Measurements from ENCODE around the gene MYO18B. TPM values are rescaled to one million over a fixed set of nuclear protein-coding genes. Genes with fewer than 3 reads are reported as not detected.
A peak's percentile ranks its signal among the peaks of the same experiment; 100 is the strongest.

MYO18B gene
- total RNA-seq, 1 donor from 2014 or later, result not detected

GRCh38 chr22:25824828-25825423 is 82.9 kb downstream of the MYO18B start:
- TF ChIP-seq, protein P1, sequence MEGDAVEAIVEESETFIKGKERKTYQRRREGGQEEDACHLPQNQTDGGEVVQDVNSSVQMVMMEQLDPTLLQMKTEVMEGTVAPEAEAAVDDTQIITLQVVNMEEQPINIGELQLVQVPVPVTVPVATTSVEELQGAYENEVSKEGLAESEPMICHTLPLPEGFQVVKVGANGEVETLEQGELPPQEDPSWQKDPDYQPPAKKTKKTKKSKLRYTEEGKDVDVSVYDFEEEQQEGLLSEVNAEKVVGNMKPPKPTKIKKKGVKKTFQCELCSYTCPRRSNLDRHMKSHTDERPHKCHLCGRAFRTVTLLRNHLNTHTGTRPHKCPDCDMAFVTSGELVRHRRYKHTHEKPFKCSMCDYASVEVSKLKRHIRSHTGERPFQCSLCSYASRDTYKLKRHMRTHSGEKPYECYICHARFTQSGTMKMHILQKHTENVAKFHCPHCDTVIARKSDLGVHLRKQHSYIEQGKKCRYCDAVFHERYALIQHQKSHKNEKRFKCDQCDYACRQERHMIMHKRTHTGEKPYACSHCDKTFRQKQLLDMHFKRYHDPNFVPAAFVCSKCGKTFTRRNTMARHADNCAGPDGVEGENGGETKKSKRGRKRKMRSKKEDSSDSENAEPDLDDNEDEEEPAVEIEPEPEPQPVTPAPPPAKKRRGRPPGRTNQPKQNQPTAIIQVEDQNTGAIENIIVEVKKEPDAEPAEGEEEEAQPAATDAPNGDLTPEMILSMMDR (IDR thresholded peaks at IDR 0.05), result no peak
- ATAC-seq (peak in 1 of 2 donors; percentile 13), DNase-seq (no peak)
- H3K36me3 ChIP-seq, result no peaks in the 10 kb centered on the region
- H3K4me1 ChIP-seq, result no peaks in the 10 kb centered on the region
- no peak overlapping the region for H3K27ac ChIP-seq
- intact Hi-C loops (cut with DNase I), result no loop called here
- peaks cover 14% of the 10 kb centered on the region for H3K27me3 ChIP-seq (ENCODE audit: low read depth)
- no peak overlapping the region for H3K4me3 ChIP-seq
- no peaks in the 10 kb centered on the region for H3K9me3 ChIP-seq

DNA sequence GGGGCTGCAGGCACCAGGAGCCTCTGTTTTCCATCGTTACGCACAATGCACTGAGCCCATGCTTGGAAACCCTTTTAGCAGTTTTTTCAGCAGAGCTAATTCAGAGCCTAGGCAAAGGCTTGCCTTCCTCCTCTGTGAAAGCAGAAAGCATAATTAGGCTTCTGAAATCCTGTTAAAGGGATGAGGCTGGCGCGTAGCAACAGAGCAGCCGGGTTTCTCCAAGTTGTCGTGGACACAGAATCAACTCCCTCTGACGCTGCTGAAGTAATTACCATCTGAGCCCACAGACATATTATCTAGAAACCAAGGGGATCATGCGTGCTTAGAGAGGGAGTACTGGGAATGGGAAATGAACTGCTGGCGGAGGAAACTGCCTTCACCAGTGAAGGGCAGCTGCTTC is 85.4 kb downstream of the MYO18B start:
- Histone ChIP-seq H3K27ac (no peak overlapping the region), H3K9me3 (no peaks in the 10 kb centered on the region), H3K36me3 (no peaks in the 10 kb centered on the region), H3K4me3 (no peak overlapping the region), H3K4me1 (no peaks in the 10 kb centered on the region), H3K27me3 (ENCODE audit: low read depth) (peaks cover 6% of the 10 kb centered on the region)
- TF ChIP-seq, protein P1 (IDR thresholded peaks at IDR 0.05), result no peak
- ATAC-seq (no peak), DNase-seq (no peak)
- intact Hi-C loops (cut with DNase I), result no loop called here

DNA sequence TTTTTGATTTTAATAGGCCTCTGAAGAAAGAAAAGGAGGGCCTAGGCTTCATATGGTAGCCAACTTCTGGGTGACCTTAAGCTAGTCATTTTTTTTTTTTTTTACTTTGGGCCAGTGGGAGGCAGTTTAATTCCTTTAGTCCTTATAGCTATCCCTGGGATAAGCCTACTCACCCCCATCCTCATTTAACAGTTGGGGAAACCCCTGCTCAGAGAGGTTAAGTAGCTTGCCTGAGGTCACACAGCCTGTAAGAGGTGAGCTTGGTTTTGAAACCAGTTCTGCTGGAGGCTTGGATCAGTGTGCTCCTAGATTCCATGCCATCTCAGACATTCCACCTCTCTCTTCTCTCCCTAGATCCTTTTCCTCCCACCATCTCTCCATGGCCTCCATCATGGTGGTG is 86.4 kb downstream of the MYO18B start:
- Histone ChIP-seq H3K27ac (no peak overlapping the region), H3K4me1 (no peaks in the 10 kb centered on the region), H3K4me3 (no peak overlapping the region), H3K9me3 (no peaks in the 10 kb centered on the region), H3K36me3 (no peaks in the 10 kb centered on the region), H3K27me3 (ENCODE audit: low read depth) (peaks cover 6% of the 10 kb centered on the region)
- no peak for DNase-seq
- intact Hi-C loops (cut with DNase I), result no loop called here
- TF ChIP-seq, protein P1 (IDR thresholded peaks at IDR 0.05), result no peak
- ATAC-seq, result no peak

DNA sequence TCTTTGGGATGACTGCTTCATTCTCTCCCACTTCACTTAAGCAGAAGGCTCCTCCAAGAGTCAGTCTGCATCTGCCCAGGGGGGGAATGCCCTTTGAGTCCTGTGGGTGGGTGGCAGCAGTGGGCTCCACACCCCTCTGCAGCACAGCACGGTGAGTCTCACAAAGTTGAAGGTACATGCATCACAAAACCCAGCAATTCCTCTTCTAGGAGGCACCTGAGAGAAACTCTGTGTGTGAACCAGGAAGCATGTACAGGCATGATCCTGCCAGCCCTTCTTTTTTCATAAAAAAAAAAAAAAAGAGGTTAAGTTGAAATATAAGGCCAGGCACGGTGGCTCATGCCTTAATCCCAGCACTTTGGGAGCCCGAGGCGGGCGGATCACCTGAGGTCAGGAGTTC is 87.2 kb downstream of the MYO18B start:
- DNase-seq (no peak), ATAC-seq (no peak)
- Histone ChIP-seq H3K4me3 (no peak overlapping the region), H3K4me1 (no peaks in the 10 kb centered on the region), H3K9me3 (no peaks in the 10 kb centered on the region), H3K27me3 (ENCODE audit: low read depth) (peaks cover 5% of the 10 kb centered on the region), H3K27ac (no peak overlapping the region), H3K36me3 (no peaks in the 10 kb centered on the region)
- TF ChIP-seq, protein P1 (IDR thresholded peaks at IDR 0.05), result no peak
- intact Hi-C loops (cut with DNase I), result no loop called here

- H3K9me3 ChIP-seq, result no peaks in the 10 kb centered on the region
- H3K4me1 ChIP-seq, result no peaks in the 10 kb centered on the region
- no peaks in the 10 kb centered on the region for H3K27me3 ChIP-seq (ENCODE audit: low read depth)
- no peak overlapping the region for H3K4me3 ChIP-seq
- intact Hi-C loops (cut with DNase I), result no loop called here
- H3K36me3 ChIP-seq, result no peaks in the 10 kb centered on the region
- no peak for DNase-seq
- ATAC-seq, result no peak
- no peak overlapping the region for H3K27ac ChIP-seq
- TF ChIP-seq, protein P1 (IDR thresholded peaks at IDR 0.05), result no peak
Measured at GRCh38 chr22:25829808-25830777, 88.1 kb downstream of the MYO18B start.

Data from lower lobe of right lung (tissue), 2 donors.